GM21786 (cell line): ENCODE measurements around the gene SH3TC1.

Experiments used
- ATAC-seq: cut with Tn5 transposase; IDR thresholded peaks from one replicate; pipeline ENCODE4 v1.9.1; 2021; ENCODE audit not compliant: unreplicated experiment

SH3TC1 gene

DNA sequence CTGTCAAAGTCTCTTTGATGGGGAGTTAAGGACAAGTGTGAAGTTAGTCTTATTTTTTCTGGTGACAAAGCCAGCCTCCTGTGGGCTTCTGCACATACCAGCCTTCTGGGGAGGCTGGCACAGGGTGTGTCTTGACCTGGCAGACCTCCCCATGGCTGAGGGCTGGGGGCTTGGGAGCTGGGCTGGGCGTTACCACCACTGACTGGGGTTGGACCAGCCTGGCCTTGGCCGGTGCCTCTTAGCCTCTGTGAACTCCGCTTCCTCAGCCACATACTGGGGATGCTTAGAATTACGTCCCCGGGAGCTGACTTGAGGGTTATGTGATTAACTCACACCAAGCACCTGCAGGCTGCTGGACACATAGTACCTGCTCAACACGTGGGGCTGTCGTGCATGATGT is 14.0 kb downstream of the SH3TC1 start:
- no peak for ATAC-seq

DNA sequence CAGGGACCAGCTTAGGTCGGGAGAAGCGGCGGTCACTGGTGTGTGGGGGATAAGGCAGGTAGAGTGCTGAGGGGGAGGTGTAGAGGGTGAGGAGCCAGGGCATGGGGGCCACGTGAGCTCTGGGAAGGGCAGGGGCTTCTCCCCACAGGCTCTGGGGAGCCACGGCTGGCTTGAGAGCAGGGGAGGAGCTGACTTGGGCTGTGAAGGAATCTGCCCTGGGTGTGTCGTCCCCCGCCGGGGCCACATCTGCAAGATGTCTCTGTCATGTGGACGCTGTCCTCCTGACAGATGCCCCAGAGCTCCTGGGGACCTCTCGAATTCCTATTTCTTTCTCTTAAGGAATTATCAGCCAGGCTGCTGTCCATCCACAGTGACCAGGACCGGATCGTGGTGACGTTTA is 15.0 kb downstream of the SH3TC1 start:
- ATAC-seq = no peak

DNA sequence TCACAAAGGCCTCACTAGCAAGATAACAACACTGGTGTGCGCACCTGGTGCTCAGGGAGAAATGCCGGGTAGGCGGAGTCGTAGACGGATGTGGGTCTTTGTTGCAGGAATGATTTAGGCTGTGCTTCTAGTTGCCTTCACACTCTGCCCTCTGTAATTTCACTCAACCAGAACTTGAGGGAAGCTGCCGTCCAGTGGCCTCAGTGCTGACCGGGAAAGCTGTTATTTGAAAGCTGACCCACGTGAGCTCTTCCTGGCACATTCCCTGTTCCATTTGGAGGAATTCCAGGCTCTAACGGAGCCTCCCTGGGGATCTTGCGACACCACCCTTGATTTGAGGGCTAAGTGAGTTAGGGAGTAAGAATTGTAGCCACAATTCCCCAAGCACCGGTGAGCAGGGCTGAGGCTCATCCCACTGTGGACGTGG is 15.9 kb downstream of the SH3TC1 start:
- no peak for ATAC-seq

DNA sequence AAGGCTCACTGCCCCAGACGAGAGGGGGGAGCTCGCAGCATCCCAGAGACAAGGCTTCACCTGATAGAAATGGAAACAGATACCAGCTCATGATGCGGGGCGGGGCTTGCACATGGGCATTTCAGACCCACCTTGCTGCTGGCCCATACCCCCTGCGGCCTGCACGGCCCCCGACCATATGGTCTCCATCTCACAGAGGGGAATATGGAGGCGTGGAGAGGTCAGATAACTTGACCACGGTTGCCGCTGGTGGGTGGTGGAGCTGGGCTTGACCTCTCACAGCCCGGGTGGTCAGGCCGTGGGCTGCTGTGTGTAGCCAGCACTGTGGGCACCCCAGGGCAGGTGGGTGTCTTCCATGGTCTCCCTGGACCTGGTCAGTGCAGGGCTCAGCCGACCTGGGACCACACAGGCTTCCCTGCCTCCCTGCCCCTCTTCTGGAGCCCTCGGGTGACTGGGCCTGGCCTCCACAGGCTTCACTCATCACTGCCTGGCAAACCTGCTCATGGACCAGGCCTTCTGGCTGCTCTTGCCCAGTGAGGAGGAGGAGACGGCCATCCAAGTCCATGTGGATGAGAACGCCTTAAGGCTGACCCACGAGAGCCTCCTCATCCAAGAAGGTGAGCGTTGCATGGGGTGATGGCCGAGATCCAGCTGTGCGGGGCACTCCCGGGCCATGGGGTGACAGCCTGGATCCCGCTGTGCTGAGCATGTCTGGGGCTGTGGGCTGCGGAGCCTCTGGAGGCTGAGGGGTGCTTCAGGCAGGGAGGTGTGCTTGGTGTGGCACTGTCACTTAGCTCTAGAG is 16.8 kb downstream of the SH3TC1 start:
- ATAC-seq = no peak

DNA sequence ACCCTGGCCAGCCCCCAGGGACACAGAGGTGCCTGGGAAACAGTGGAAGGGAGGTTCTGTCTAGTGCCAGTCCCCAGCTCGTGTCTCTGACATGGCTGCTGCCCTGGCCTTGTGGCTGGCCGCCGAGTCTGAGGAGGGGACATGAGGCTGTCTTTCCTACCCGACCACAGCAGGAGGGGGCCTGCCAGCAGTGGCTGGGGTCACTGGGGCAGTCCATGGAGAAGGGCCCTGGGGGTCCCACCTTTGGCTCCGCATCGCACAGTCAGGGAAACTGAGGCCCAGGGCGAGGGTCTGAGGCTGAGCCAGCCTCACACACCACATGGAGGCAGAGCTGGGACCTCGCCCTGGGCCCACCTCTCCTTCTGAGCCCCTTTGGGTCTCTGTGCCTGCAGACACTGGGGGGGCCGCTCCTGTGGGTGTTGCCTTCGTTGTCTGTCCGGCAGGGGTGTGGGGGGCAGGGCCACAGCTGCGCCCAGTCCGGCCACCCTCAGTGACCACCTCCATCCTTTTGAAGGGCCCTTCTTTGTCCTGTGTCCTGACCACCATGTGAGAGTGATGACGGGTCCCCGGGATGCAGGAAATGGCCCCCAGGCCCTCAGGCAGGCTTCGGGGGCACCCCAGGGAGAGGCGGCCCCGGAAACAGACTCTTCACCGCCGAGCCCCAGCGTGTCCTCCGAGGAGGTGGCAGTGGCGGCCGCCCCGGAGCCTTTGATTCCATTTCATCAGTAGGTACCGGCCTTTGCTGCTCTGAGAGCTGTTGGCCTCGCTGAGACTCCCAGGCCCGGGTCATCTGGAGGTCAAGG is 17.6 kb downstream of the SH3TC1 start:
- ATAC-seq = no peak

DNA sequence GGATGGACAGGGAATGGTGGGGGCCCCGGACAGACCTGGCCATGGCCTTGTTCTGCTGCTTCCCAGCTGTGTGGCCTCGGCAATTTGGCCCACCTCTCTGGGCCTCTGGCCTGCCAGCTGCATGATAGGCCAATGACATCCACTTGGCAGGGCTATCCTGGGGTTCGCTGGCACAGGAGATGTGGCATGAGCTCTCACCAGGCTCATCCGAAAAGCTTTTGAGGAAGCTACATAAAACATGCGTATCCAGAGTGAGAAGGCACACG is 18.1 kb downstream of the SH3TC1 start:
- ATAC-seq = no peak

DNA sequence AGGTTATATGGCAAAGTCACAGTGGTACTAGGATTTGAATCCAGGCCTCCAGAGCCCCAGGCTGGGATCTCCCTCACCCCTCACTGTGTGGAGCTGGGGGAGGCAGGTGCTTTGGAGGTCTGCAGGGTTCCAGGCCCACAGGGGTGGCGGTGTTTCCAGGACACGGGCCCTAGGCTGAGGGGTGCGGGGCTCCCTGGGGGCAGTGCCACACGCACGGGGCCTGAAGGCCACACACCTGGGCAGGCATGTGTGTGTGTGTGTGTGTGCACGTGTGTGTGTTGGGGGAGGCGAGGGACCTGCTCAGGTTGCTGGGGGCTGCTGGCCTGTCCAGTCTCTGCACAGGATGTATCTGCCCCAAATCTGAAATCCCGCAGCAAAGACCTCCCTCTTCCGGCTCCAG is 18.8 kb downstream of the SH3TC1 start:
- ATAC-seq = no peak

DNA sequence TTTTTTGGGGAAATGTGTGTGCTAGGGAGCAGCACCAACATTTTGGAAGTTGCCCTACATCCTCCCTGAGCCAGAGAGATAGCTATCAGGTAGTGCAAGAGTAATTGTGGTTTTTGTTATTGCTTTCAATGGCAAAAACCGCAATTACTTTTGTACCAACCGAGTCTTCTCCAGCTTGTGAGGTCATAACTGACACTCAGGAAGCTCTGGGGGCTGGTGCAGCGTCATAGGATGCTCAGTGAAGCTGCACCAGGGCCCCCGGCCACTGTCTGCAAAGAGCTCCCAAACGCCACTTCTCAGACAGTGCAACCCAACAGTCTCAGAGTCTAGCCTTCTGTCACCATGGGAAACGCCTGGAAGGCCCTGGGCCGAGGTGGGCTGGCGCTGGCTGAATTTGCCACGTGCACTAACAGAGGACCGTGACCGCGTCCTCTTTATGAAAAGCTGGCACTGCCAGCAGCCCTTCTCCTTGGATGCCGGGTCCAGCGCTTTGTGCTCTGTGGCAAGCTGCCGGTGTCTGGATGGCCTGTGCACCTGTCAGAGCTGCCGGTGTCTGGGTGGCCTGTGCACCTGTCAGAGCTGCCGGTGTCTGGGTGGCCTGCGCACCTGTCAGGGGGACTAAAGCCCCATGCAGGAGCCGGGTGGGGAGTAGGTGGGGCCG is 19.4 kb downstream of the SH3TC1 start:
- ATAC-seq = no peak

DNA sequence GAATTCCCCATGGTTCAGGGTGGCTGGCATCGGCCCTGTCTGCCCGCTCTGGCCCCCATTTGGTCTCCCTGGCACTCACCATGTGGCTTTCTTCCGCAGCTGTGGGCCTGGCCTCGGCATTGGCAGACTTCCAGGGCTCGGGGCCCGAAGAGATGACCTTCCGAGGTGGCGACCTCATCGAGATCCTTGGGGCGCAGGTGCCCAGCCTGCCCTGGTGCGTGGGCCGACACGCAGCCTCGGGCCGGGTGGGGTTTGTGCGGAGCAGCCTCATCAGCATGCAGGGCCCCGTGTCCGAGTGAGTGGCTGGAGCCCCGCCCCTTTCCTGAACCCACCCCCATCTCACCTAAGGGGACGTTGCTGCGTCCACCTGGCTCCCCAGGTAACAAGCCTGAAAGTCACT is 20.1 kb downstream of the SH3TC1 start:
- no peak for ATAC-seq

DNA sequence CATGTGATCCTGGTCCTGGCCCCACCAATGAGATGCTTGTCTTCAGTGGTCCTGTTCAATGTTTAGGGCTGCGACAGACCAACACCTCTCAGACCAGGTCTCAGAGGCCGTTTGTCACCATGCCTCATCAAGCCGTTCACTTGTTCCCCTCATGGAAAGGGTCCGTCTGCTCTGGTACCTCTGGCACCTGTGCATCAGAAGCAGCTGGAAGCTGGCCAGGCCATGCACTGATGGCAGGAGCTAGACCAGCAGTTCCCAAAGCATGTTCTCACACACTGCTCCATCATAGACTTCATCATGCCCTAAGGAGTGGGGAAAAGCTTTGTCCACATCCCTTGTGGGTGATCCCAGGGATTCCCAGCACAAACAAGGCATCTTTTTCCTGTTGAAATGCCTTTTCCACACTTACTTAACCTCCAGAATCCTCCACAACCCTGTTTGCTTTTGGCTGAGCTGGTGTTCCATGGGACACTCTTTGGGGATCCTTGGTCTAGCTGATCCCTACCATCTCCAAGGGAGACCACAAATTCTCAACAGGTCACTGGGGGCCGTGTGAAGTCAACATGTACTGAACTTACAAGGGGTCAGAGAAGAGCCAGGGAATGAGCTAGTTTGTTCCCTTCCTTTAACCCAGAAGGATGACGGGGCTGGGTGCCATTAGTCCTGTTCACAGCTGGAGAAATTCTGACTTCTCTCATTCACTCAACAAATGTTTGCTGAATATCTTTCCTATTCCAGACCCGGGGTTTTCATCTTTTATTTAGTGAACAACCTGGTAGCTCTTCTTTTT is 21.8 kb downstream of the SH3TC1 start:
- ATAC-seq = no peak

DNA sequence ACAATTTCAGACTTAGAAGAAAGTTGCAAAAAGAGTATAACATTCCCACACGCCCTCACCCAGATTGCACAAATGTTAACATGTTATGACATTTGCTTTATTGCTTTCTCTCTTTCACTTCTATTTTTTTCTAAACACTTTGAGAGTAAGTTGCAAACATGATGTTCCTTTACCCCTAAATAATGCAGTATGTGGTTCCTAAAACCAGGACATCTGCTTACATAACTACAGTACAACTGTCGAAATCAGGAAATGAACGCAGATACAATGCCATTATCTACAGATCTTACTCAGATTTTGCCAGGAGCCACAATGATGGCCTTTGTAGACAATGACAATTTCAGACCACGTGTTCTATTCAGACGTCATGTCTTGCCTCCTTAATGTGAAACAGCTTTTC is 22.4 kb downstream of the SH3TC1 start:
- no peak for ATAC-seq

DNA sequence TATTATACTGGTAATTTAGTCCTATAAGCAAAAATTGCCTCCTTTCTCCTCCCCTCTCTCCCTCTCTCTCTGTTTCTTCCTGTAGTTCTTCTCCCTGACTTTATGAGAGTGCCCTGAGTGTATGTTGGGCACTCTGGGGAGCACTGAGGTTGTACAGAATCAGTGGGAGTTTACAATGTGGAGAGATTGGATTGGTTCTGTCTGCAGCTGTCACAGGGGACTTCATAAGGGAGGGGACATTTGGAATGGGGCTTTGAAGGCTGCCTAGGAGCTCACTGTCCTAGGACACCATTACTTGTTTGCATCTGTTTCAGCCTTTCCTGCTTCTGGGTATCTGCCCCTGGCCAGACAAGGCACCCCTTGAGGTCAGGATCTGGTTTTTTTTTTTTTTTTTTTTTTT is 22.9 kb downstream of the SH3TC1 start:
- ATAC-seq = no peak

DNA sequence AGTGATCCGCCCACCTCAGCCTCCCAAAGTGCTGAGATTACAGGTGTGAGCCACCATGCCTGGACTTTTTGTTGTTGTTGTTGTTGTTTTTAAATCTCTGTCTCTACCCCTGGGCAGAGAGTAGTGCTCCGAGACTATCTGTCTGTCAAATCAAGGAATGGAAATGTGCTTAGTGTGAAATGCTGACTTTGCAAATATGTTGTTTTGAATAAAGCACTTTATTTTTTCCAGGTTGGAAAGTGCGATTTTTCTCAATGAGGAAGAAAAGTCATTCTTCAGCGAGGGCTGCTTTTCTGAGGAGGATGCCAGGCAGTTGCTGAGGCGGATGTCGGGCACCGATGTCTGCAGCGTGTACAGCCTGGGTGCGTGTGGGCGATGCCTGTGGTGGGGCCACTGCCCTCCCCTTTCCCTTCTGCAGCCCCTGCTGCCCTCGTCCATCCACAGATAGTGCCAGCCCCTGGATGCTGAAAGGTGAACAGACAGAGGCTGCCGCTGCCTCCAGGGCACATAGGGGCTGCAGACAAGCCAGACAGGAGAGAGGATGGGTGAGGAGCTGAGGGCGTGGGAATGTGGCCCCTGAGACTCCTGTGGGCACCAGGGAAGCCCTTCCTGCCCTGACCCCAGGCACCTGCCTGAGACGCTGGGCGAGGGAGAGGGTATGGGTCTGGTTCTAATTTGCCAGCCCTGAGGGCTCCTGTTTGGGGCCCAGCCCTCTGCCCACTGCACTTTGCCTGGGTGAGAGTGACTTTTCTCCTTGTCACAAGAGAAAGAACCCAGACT is 23.7 kb downstream of the SH3TC1 start:
- no peak for ATAC-seq

DNA sequence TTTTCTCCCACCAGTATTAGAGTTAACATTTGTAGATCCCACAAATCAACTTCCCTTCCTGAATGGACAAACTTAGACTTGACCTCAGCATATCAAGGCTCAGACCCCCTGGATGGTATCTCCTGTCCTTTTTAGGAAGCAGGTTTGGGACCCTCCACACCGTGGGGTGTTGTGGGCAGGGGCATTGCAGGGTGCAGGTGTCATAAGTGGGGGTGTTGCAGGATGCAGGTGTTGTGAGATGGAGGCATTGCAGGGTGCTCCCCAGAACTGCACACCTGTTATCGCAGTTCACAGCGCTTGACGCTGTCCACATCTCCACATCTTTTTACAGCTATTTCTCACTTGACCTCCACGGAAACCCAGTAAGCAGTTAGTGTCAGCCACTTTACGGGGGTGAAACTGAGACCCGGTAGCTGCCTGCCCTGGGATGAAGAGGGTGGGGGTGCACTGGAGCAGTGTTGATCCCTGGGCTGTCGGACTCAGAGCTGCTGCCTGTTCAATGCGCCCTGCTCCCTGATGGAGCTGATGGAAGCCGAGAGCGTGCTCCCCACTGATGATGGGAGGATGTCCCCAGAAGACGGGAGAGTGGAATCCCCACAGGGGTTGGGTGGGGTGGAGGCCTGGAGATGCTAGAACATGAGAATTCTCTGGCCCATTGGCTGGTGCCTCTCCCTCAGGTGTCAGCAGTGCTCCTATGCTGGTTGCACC is 25.3 kb downstream of the SH3TC1 start:
- ATAC-seq = no peak

DNA sequence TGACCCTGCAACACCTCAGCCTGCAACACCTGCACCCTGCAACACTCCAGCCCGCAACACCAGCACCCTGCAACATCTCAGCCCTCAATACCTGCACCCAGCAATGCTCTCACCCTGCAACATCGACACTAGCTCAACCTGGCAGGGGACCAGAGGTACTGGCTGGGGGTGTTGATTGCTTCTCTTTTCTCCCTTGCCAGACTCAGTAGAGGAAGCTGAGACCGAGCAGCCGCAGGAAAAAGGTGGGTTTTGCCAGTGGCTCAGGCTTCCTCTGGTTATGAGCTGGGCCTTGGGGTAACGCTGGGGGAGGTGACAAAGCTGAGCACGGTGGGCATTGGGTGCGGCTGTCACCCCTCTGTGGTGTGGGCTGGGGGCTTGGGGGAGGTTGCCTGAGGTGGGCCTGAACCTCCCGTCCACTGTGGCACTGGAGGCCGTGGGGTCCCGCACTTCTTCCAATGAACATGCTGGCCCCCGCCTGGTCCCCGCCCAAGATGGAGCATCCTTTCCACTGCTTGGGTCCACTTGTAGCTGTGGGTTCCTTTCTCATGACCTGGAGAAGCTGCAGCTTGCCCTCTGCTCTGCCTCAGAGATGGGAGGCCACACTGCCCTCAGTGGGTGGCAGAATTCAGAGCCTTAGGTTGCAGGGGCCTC is 26.0 kb downstream of the SH3TC1 start:
- no peak for ATAC-seq

DNA sequence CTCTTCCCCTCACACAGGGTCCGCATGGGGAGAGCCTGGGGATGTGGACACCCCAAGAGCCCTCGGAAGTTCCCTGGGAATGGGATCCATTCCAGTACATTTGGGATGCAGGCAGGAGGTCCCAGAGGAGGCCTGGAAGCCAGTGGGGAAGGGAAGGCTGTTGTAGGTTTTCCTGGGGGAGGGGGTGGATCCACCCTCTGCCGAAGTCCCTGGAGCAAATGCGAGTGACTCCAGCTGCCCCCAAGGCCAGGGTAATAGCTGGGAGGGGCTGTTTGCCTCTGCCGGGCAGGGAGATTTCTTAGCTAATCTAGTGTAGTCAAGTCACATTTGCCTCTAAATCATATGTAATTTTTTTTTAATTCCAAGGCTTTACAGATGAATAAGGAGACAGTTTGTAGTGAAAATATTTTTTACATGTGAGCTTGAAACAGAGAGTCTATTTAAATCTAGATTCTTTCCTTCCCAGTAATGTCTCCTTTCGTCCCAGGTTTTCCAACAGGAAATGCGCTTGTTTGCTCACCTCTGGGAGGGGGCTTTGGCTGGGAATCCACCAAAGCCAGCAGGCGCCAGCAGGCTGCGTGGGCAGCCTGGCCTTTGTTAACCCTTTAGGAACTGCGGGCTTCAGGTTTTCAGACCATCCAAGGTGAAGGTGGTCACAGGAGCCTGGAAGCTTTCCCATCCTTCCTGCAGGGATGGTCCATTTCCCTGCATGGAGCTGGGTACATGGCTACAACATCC is 26.8 kb downstream of the SH3TC1 start:
- no peak for ATAC-seq

DNA sequence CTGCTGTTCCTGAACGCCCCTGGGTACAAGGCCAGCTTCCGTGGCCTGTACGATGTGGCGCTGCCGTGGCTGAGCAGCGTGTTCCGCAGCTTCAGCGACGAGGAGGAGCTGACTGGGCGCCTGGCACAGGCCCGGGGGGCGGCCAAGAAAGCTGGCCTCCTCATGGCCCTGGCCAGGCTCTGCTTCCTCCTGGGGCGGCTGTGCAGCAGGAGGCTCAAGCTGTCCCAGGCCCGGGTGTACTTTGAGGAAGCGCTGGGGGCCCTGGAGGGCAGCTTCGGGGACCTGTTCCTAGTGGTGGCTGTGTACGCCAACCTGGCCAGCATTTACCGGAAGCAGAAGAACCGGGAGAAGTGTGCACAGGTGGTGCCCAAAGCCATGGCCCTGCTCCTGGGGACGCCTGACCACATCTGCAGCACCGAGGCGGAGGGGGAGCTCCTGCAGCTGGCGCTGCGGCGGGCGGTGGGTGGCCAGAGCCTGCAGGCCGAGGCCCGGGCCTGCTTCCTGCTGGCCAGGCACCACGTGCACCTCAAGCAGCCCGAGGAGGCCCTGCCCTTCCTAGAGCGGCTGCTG is 28.2 kb downstream of the SH3TC1 start:
- no peak for ATAC-seq

DNA sequence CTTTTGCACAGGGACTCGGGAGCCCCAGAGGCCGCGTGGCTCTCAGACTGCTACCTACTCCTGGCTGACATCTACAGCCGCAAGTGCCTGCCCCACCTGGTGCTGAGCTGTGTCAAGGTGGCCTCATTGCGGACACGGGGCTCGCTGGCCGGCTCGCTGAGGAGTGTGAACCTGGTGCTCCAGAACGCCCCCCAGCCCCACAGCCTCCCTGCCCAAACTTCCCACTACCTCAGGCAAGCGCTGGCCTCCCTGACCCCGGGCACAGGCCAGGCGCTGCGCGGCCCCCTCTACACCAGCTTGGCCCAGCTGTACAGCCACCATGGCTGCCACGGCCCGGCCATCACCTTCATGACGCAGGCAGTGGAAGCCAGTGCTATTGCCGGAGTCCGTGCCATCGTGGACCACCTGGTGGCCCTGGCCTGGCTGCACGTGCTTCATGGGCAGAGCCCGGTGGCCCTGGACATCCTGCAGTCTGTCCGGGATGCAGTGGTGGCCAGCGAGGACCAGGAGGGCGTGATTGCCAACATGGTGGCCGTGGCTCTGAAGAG is 28.8 kb downstream of the SH3TC1 start:
- no peak for ATAC-seq
